ENCODE results near the gene LRRC8E. TPM values are rescaled to one million over a fixed set of nuclear protein-coding genes. Genes with fewer than 3 reads are reported as not detected.

Gene LRRC8E
- total RNA-seq, 1 donor from 2014 or later, result 6.6 TPM

GRCh38 chr19:7850000-7850813 lies 38.1 kb upstream of the LRRC8E start:
- Histone ChIP-seq H3K36me3 (ENCODE audit: insufficient read depth, low read length) (no peaks in the 10 kb centered on the region), H3K27me3 (ENCODE audit: insufficient read depth, low read length) (no peaks in the 10 kb centered on the region), H3K4me2 (ENCODE audit: low read length) (no peak overlapping the region), H4K20me1 (ENCODE audit: insufficient read depth, low read length) (peaks cover 15% of the 10 kb centered on the region), H3K27ac (ENCODE audit: low read depth, low read length) (no peak overlapping the region), H3K9me3 (ENCODE audit: insufficient read depth, low read depth, low read length) (no peaks in the 10 kb centered on the region), H3K4me1 (ENCODE audit: insufficient read depth, low read length) (no peaks in the 10 kb centered on the region), H3K9ac (ENCODE audit: low read length) (no peak overlapping the region), H3K4me3 (ENCODE audit: insufficient read depth, low read depth, low read length) (no peak overlapping the region), H2AFZ (ENCODE audit: low read depth, low read length) (no peak overlapping the region), H3K79me2 (ENCODE audit: insufficient read depth, low read length) (no peaks in the 10 kb centered on the region)
- FAIRE-seq (no peak), DNase-seq (ENCODE audit: low read depth) (no peak)
- Mint-ChIP-seq H3K27ac (ENCODE audit: unreplicated experiment) (no peak overlapping the region), H3K4me1 (ENCODE audit: low read depth, unreplicated experiment) (peaks cover 3% of the 10 kb centered on the region), H3K4me3 (ENCODE audit: unreplicated experiment) (no peak overlapping the region), H3K9me3 (ENCODE audit: unreplicated experiment) (no peaks in the 10 kb centered on the region), H3K36me3 (ENCODE audit: low read depth, unreplicated experiment) (no peaks in the 10 kb centered on the region), H3K27me3 (ENCODE audit: low read depth, unreplicated experiment) (no peaks in the 10 kb centered on the region)
- TF ChIP-seq EZH2 (IDR thresholded peaks at IDR 0.05; ENCODE audit: insufficient read depth, low read length) (no peak), CTCF (IDR thresholded peaks at IDR 0.05; ENCODE audit: insufficient read depth, low read depth, low read length) (no peak)

- Mint-ChIP-seq H3K27ac (ENCODE audit: unreplicated experiment) (no peak overlapping the region), H3K4me1 (ENCODE audit: low read depth, unreplicated experiment) (peaks cover 3% of the 10 kb centered on the region), H3K27me3 (ENCODE audit: low read depth, unreplicated experiment) (peaks cover 3% of the 10 kb centered on the region), H3K9me3 (ENCODE audit: unreplicated experiment) (no peaks in the 10 kb centered on the region), H3K36me3 (ENCODE audit: low read depth, unreplicated experiment) (no peaks in the 10 kb centered on the region), H3K4me3 (ENCODE audit: unreplicated experiment) (no peak overlapping the region)
- Histone ChIP-seq H4K20me1 (ENCODE audit: insufficient read depth, low read length) (peaks cover 6% of the 10 kb centered on the region), H3K79me2 (ENCODE audit: insufficient read depth, low read length) (no peaks in the 10 kb centered on the region), H3K9ac (ENCODE audit: low read length) (no peak overlapping the region), H2AFZ (ENCODE audit: low read depth, low read length) (no peak overlapping the region), H3K27ac (ENCODE audit: low read depth, low read length) (no peak overlapping the region), H3K9me3 (ENCODE audit: insufficient read depth, low read depth, low read length) (no peaks in the 10 kb centered on the region), H3K4me1 (ENCODE audit: insufficient read depth, low read length) (no peaks in the 10 kb centered on the region), H3K27me3 (ENCODE audit: insufficient read depth, low read length) (no peaks in the 10 kb centered on the region), H3K36me3 (ENCODE audit: insufficient read depth, low read length) (no peaks in the 10 kb centered on the region), H3K4me3 (ENCODE audit: insufficient read depth, low read depth, low read length) (no peak overlapping the region), H3K4me2 (ENCODE audit: low read length) (no peak overlapping the region)
- no peak for TF ChIP-seq EZH2 (IDR thresholded peaks at IDR 0.05; ENCODE audit: insufficient read depth, low read length)
- no peak for TF ChIP-seq CTCF (IDR thresholded peaks at IDR 0.05; ENCODE audit: insufficient read depth, low read depth, low read length)
- DNase-seq (ENCODE audit: low read depth) (no peak), FAIRE-seq (no peak)
These were observed 37.2 kb upstream of the LRRC8E start for GRCh38 chr19:7850945-7851622.

Measured in astrocyte (in vitro differentiated cells and primary cell).